Measurements from ENCODE around the gene CLIC2. TPM values are rescaled to one million over a fixed set of nuclear protein-coding genes. Genes with fewer than 3 reads are reported as not detected.

The CLIC2 gene
- total RNA-seq, 1 experiment from 2014 or later: 0.80 TPM

GRCh38 chrX:155235891-155236290 is 98.5 kb downstream of the CLIC2 start:
- Histone ChIP-seq H3K9me3 (ENCODE audit: control insufficient read depth, insufficient read depth, low read depth, low read length) (no peaks in the 10 kb centered on the region), H3K4me1 (ENCODE audit: control insufficient read depth, insufficient read depth, low read length) (no peaks in the 10 kb centered on the region), H3K4me3 (ENCODE audit: low read depth in 2 of 2, low read length in 2 of 2) (no peak overlapping the region), H3K27ac (ENCODE audit: low read length) (no peak overlapping the region), H3K36me3 (ENCODE audit: control insufficient read depth, insufficient read depth, low read length) (peaks cover 46% of the 10 kb centered on the region), H3K27me3 (ENCODE audit: control insufficient read depth, insufficient read depth, low read length) (no peaks in the 10 kb centered on the region)
- in situ Hi-C loops (cut with HindIII; ENCODE audit: low pct_unique_long_range_greater_than_20kb, low sequenced_read_pairs) (no loop called here), intact Hi-C loops (cut with micrococcal nuclease; ENCODE audit: unreplicated experiment) (no loop called here)
- ChIA-PET CTCF (no interaction called here), POLR2A (no interaction called here)
- TF ChIP-seq REST (IDR thresholded peaks at IDR 0.05; ENCODE audit: insufficient read depth in 1 of 2, low read depth in 2 of 2, low read length in 1 of 2) (no peak), CTCF (IDR thresholded peaks at IDR 0.05) (no peak), TCF7L2 (IDR thresholded peaks at IDR 0.05; ENCODE audit: low read depth, low read length) (no peak), SIN3A (IDR thresholded peaks at IDR 0.05; ENCODE audit: borderline replicate concordance, insufficient read depth, low read depth, low read length) (no peak), POLR2AphosphoS5 (IDR thresholded peaks at IDR 0.05; ENCODE audit: low read depth, low read length) (no peak)
- DNase-seq (ENCODE audit: low read depth, low spot score) (peak; percentile 12), ATAC-seq (peak; percentile 53; the same call in 1 of the 2 replicates)
- no TSS peak for BruUV-seq (replicated peaks)

GRCh38 chrX:155231163-155231562 is 103.3 kb downstream of the CLIC2 start:
- no peaks in the 10 kb centered on the region for H3K9me3 ChIP-seq (ENCODE audit: control insufficient read depth, insufficient read depth, low read depth, low read length)
- DNase-seq (ENCODE audit: low read depth, low spot score): no peak
- CTCF ChIA-PET: no interaction called here
- intact Hi-C loops (cut with micrococcal nuclease; ENCODE audit: unreplicated experiment) (no loop called here), in situ Hi-C loops (cut with HindIII; ENCODE audit: low pct_unique_long_range_greater_than_20kb, low sequenced_read_pairs) (no loop called here)
- no peak for TF ChIP-seq POLR2AphosphoS5 (IDR thresholded peaks at IDR 0.05; ENCODE audit: low read depth, low read length)
- no peak for TF ChIP-seq CTCF (IDR thresholded peaks at IDR 0.05)
- TF ChIP-seq SIN3A (IDR thresholded peaks at IDR 0.05; ENCODE audit: borderline replicate concordance, insufficient read depth, low read depth, low read length): no peak
- no peak for TF ChIP-seq TCF7L2 (IDR thresholded peaks at IDR 0.05; ENCODE audit: low read depth, low read length)
- no peak for TF ChIP-seq REST (IDR thresholded peaks at IDR 0.05; ENCODE audit: insufficient read depth in 1 of 2, low read depth in 2 of 2, low read length in 1 of 2)
- no peaks in the 10 kb centered on the region for H3K27me3 ChIP-seq (ENCODE audit: control insufficient read depth, insufficient read depth, low read length)
- H3K27ac ChIP-seq (ENCODE audit: low read length): no peak overlapping the region
- ATAC-seq: no peak
- peaks cover 29% of the 10 kb centered on the region for H3K36me3 ChIP-seq (ENCODE audit: control insufficient read depth, insufficient read depth, low read length)
- POLR2A ChIA-PET: no interaction called here
- no peak overlapping the region for H3K4me3 ChIP-seq (ENCODE audit: low read depth in 2 of 2, low read length in 2 of 2)
- H3K4me1 ChIP-seq (ENCODE audit: control insufficient read depth, insufficient read depth, low read length): no peaks in the 10 kb centered on the region
- BruUV-seq (replicated peaks): no TSS peak

Small RNAs within 50 kb of the gene (microRNA-seq; reads per million reads assigned to microRNA genes)
- not detected for gene MIR1184-2 (ENCODE audit: unreplicated experiment)

Other genes starting within 250 kb of the CLIC2 start
- gene VBP1, start 118.2 kb downstream of the CLIC2 start, total RNA-seq (2021; ENCODE audit: unreplicated experiment): 126 TPM
- 2.0 TPM for gene RAB39B, start 70.1 kb downstream of the CLIC2 start, total RNA-seq (2021; ENCODE audit: unreplicated experiment)
- not detected for gene F8A2, start 47.5 kb upstream of the CLIC2 start, total RNA-seq (2021; ENCODE audit: unreplicated experiment)
- gene F8A3, start 124.0 kb upstream of the CLIC2 start, total RNA-seq (2021; ENCODE audit: unreplicated experiment): 0.54 TPM

Data from Panc1 (cell line).